Measurements from ENCODE around the gene STKLD1.

Gene STKLD1

DNA sequence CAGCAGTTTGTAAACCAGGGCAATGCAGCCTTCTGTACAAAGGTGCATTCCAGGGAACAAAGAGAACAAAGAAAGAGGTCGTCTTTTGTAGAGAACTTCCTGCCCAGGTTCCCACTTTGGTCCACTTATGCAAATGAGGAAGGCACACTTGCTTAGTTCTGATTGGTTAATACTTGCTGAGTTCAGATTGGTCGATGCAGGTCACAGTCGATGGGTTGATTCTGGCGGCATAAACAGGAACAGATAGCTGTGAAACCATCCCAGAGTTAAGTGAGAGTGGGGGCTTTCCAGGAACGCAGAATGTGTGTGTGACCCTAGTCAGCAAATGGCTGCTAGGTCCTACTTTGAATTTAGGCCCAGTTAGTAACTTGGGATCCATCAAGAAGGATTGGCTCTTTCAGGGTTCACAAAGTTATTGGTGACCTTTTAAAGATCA is 44.2 kb downstream of the STKLD1 start:
- DNase-seq, result peak; percentile 36 to 55

DNA sequence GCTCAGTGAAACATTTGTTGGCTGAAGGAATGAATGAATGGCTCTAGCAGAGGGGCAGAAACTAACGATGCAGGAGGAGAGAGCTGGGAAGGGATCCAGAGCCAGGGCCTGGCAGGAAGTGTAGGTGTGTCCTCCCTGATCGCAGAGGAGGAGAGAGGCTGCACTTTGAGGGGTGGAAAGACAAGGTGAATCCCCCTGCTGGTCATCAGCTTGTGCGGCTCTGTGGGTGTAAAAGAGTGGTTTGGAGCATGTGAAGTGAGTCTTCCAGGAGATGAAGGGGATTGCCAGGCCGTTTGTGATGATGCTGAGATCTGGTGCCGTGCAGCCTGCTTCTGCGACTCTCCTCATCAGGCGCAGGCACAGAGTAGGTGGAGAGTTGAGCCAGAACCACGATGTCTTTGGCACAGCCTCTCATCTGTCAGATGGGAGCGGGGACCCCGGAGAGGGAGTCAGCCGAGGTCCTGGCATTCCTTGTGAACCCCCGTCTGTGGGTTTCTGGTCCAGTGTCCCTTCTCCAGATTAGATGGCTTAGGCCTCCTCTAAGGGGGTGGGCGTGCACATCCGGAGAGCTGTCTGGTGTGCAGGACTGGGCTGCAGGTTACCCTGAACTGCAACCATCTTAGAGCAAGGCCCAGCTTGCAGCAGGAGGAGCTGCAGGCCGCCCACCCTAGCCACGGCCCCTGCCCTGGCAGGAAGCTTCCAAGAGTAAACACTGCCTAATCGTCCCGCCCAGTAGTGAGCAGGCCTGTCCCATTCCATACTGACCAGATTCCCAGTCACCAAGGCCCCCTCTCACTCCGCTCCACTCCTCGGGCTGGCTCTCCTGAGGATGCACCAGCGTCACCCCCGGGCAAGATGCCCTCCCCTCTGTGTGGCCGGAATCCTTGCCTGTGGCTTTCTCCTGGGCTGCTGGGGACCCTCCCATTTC is 45.7 kb downstream of the STKLD1 start, which contains the start of gene ADAMTS13:
TSS of gene ADAMTS13 (plus strand) at position 753 of the 928 bp plus-strand sequence. CDS start at position 830, 77 bp downstream.
- peak in 1 of 2 donors; percentile 29 for DNase-seq

DNA sequence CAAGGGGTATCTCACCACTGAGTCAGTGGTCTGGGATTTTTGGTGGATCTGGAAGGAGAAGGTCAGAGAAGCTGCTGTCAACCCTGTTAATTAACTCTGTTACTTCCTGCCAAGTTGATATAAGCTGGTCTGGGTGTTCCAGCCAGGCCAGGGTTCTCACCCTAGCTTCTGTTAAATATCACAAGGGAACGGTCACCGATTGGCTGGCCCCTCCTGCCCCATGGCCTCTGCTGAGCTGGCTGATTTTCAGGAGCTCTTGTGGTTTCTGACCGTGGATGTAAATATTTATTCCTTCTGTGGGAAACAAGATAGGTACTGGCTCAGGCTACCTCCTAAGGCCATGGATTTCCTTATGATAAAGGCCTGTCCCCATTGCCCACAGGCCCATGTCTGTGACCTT is 47.0 kb downstream of the STKLD1 start:
- no peak for DNase-seq

DNA sequence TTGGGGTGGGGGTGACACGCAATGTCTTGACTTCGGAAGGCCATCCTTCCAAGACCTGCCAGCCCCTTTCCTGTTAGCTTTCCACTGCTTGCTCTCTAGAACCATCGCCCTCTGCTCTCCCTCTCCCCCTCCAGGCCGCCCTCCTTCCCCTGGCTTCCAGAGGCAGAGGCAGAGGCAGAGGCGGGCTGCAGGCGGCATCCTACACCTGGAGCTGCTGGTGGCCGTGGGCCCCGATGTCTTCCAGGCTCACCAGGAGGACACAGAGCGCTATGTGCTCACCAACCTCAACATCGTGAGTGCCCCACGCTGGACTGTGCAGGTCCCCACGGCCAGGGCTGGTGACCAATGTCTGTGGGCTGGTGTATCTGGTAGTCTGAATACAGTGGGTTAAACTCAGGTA is 48.0 kb downstream of the STKLD1 start:
- no peak for DNase-seq

DNA sequence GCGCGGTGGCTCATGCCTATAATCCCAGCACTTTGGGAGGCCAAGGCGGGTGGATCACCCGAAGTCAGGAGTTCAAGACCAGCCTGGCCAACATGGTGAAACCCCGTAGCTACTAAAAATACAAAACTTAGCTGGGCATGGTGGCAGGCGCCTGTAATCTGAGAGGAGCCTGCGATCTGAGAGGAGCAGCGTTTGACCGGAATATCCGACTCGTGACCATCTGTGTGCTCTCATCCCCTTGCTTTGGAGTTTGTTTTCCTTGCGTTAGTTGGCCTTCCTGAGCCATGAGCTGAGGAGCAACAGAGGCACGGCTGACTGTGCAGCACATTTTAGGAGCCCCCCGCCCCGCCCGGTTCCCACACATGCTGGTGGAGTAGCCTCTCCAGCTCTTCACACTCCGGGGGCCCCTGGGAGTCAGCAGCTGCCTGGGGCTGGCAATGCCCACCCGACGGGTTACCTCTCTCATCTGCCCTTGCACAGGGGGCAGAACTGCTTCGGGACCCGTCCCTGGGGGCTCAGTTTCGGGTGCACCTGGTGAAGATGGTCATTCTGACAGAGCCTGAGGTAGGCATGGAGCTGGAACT is 49.0 kb downstream of the STKLD1 start:
- DNase-seq, result no peak

DNA sequence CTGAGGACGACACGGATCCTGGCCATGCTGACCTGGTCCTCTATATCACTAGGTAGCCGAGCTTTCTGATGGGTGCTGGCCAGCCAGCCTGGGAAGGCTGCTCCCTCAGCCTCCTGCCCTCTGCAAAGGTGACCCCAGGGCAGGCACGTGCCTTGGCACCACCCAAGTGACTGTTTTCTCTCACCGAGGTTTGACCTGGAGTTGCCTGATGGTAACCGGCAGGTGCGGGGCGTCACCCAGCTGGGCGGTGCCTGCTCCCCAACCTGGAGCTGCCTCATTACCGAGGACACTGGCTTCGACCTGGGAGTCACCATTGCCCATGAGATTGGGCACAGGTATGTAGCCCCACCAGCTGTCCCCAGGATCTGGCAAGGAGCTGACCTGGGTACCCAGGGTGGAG is 49.8 kb downstream of the STKLD1 start:
- no peak for DNase-seq

DNA sequence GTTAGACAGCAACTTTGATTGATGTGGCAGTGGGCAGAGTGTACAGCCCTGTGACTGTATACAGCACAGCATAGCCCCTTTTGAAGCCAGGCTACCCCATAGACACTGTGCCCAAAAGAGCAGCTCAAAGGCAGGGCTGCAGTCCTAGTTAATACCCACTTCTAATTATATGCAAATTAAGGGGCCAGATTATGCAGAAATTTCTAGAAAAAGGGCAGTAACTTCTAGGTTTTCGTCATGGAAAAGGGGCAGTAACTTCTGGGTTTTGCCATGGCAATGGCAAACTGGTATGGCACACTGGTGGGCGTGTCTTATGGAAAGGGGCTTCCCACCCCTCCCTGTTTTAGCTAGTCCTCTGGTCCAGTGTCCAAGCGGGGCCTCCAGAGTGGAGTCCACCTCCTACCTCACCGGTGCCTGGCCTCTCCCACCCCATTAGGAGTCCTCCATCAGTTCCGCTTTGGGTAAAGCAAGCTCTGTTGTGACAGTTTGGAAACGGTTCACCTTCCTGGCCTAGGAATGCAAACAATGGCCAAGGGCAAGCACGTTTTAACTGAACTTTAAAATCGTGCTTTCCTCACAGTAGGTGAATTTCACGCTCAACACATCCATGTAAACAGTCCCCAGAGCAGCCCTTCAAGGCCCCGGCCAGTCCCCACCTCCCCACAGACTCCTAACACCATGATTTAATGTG is 51.6 kb downstream of the STKLD1 start:
- no peak for DNase-seq

DNA sequence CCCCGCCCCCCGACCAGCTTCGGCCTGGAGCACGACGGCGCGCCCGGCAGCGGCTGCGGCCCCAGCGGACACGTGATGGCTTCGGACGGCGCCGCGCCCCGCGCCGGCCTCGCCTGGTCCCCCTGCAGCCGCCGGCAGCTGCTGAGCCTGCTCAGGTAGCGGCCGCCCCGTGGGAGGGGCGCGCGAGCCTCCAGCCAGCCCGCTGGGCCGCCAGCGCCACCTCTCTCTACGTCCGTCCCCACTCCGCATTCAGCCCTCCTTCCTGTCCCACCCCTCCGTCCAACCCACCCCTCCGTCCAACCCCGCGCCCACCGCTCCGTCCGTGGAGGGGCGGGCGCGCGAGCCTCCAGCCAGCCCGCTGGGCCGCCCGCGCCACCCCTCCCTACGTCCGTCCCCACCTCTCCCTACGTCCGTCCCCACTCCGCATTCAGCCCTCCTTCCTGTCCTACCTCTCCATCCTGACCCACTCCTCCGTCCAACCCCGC is 52.5 kb downstream of the STKLD1 start:
- DNase-seq, result no peak

DNA sequence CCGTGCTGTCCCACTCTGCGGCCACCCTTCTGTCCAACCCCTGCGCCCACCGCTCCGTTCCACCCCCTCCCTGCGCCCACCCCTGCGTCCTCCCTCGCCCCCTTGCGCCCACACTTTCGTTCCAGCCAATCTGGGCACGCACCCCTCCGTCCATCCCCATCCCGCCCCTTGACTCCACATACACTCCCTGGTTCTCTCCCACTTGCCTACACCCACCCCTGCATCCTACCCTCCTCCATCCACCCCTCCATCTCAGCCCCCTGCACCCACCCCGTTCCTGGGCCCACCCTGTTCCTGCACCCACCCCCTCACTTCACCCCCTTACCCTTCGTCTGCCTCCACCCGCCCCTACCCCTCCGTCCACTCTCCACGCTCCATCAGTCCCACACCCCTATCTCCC is 53.0 kb downstream of the STKLD1 start:
- no peak for DNase-seq

DNA sequence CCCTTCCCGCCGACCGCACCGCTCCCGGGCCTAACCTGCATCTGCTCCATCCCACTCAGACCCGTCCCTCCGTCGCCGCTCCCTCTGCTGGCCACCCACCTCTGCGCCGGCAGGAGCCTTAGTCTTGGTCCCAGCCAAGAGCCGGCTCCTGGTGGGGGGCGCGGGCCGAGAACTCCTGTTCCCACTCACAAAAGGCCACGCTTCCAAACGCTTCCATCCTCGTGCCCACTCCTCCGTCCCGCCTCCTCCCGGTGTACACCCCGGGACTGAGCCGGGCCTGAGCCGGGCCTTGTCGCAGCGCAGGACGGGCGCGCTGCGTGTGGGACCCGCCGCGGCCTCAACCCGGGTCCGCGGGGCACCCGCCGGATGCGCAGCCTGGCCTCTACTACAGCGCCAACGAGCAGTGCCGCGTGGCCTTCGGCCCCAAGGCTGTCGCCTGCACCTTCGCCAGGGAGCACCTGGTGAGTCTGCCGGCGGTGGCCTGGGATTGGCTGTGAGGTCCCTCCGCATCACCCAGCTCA is 53.5 kb downstream of the STKLD1 start:
- no peak for DNase-seq

DNA sequence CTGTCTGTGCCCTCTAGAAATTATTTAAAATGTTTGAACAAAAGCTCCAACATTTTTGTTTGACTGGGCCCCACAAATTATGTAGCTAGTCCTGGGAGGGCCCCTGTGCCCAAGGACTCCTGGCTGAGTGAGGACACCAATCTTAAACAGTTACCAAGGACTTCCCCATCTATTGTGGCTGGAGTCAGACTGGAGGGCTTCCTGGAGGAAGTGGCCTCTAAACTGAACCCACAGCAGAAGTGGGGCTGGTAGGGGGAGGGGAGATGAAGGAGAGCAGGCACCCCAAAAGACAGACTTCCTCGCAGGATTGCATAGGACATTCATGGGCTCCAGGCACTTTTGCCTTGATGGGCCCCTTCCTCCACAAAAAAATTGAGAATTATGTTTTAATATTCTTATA is 54.1 kb downstream of the STKLD1 start:
- no peak for DNase-seq

DNA sequence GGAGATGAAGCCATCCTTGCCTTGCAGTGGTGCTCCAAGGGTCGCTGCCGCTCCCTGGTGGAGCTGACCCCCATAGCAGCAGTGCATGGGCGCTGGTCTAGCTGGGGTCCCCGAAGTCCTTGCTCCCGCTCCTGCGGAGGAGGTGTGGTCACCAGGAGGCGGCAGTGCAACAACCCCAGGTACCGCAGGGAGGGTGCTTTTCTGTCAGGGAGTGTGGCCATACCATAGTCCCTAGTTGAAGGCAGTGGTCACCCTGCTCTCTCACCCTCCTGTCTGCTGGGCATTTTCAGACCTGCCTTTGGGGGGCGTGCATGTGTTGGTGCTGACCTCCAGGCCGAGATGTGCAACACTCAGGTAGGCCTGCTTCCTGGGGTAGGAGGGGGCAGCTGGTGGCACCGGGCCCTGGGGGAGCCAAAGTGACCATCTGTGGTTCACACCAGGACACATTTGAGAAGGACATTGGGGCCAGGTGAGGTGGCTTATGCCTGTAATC is 57.2 kb downstream of the STKLD1 start:
- no peak for DNase-seq

DNA sequence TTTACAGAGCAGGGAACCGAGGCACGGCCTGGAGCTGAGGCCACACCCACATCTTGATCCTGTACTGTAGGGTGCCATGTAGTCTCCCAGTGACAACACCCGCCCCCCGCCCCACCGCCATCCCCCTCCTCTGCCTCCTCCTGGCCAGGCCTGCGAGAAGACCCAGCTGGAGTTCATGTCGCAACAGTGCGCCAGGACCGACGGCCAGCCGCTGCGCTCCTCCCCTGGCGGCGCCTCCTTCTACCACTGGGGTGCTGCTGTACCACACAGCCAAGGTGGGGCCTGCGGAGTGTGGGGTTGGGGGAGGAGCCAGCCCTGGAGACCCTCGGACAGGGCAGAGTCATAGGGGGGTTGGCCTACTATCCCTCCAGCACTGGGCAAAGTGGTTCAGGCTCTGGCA is 60.5 kb downstream of the STKLD1 start:
- DNase-seq, result no peak

DNA sequence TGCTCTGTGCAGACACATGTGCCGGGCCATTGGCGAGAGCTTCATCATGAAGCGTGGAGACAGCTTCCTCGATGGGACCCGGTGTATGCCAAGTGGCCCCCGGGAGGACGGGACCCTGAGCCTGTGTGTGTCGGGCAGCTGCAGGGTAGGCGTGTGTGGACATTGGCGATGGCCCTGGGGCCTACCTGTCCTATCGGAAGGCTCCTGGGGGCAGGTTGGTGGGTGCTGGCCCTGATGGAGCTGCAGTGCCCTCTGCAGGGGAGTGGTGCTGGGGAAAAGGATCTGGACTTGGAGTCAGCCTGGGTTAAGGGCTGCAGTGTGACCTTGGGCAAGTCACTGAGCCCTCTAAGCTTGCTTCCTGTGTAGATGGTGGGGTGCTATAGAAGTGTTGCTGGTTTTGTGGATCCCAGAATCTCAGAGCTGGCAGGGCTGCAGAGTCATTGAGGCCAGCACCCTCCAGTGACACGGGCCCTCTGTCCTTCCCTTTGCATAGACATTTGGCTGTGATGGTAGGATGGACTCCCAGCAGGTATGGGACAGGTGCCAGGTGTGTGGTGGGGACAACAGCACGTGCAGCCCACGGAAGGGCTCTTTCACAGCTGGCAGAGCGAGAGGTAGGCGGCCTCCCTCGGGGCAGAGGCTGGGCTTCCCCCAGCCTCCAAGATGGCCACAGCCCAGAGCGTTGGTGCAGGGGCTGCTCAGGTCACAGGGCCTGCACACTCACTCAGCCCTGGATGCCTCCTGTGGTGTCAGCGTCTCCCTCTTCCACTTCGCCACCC is 61.8 kb downstream of the STKLD1 start:
- no peak for DNase-seq

DNA sequence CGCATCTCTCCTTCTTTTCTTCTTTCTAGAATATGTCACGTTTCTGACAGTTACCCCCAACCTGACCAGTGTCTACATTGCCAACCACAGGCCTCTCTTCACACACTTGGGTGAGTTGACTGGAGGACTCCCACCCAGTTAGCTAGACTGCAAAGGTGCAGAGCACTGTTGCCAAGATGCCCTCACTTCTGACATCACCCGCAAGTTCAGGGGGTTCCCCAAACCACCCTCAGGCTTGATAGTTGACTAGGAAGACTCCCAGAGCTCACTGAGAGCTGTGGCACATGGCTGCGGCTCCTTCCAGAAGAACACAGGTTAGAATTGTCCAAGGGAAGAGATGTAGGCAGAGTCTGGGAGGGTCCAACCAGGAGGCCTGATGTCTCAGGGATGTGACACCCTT is 63.2 kb downstream of the STKLD1 start:
- no peak for DNase-seq

DNA sequence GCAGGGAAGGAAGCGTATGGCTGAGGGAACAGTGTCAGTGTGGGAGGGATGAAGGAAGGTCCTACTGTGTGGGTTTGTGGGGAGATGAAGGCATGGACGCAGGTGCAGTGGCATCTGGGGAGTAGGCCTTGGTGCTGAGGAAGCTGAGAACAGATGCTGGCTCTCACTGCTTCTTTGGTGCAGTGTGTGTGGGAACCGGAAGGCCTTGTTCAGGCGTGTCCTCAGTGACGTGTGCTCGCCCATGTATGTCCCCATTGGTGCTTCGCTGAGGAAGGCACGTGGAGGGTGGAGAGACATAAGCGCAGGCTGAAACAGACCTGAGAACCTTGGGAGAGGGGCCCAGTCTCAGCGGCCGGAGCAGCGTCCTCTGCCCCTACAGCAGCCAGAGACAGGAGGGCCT is 64.7 kb downstream of the STKLD1 start:
- peak in 1 of 2 donors; percentile 63 for DNase-seq

DNA sequence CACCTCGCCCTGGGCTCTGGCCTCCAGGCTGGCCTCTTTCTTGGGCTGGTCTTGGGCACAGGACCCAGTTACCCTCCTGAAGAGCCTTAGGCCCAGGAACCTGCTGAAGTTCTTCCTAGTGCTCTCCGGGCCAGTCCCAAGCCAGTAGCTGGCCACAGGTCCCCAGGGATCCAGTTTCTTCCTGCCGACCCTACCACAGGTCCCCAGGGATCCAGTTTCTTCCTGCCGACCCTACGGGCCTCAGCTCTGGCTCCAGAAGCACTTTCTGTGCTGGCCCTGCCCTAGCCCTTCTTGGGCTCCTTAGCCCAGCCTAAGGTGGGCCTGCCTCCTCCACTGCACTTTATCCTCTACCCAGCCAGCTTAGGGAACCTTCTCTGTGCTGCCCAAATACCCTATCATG is 65.4 kb downstream of the STKLD1 start:
- DNase-seq, result no peak

DNA sequence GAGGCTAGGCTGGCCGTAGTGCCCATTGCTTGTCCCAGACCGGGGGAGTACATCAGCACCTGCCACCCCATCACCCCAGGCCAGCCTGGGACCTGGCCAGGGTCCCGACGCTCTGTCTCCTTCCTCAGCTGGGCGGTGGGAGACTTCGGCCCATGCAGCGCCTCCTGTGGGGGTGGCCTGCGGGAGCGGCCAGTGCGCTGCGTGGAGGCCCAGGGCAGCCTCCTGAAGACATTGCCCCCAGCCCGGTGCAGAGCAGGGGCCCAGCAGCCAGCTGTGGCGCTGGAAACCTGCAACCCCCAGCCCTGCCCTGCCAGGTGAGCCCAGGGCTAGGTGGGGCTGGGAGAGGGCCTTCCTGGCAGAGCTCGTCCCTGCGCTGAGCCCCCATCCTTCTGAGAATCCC is 67.1 kb downstream of the STKLD1 start:
- DNase-seq, result no peak

DNA sequence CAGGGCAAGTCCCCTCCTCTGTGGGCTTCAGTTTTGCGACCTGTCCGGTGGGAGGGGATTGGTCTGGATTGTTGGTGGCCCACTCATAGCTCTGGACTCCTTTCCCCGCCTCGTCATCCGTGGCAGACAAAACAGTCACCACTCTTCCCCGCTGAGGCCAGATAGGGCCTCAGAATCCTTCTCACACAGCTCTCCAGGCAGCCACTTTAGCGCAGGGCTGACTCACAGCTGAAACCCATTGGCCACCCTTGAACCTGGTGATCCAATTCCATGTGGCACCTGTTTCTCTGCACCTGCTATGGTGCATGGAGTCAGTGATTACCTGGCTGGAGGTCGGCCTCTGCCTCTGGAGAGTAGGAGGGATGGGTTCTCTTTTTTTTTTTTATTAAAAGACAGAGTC is 67.8 kb downstream of the STKLD1 start:
- DNase-seq, result no peak

DNA sequence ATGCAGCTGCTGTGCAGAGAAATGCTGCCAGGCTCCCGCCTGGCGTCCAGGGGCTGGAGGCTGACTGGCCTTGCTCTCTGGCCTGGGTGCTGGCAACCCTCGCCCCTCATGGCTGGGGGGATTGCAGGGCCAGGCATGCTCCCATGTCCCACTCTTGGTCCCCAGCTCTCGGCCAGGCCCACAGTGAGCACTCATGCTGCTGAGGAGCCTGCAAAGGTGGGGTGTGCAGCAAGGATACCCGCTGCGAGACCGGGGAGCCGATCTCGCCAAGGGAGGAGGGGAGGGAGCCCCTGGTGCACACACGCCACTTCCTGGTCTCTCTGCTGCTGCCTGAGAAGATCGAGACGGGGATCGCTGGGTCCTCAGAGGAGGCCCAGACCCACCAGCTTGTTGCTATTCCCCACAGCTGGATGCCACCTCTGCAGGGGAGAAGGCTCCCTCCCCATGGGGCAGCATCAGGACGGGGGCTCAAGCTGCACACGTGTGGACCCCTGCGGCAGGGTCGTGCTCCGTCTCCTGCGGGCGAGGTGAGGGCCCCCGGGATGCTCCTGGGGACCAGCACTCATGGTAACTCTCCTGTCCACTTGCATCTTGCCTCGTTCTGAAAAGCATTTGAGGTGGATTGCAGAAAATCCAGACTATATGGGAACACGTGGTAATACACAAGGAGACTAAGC is 69.3 kb downstream of the STKLD1 start:
- DNase-seq, result no peak

DNA sequence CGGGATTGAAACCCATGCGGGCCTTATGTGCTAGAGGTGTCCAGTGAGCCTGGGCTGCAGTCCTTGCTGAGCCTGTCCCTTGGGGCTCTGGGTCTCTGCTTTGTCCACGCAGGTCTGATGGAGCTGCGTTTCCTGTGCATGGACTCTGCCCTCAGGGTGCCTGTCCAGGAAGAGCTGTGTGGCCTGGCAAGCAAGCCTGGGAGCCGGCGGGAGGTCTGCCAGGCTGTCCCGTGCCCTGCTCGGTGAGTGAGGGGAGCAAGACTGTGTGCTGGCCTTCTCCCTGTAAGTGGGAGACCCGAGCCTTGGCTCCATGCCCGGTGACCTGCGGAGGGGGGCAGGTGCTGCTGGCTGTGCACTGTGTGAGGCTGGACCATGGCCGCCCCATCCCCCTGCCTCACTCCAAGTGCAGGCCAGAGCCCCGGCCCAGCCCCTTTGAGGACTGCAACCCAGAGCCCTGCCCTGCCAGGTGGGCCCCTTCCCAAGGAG is 72.4 kb downstream of the STKLD1 start:
- no peak for DNase-seq

DNA sequence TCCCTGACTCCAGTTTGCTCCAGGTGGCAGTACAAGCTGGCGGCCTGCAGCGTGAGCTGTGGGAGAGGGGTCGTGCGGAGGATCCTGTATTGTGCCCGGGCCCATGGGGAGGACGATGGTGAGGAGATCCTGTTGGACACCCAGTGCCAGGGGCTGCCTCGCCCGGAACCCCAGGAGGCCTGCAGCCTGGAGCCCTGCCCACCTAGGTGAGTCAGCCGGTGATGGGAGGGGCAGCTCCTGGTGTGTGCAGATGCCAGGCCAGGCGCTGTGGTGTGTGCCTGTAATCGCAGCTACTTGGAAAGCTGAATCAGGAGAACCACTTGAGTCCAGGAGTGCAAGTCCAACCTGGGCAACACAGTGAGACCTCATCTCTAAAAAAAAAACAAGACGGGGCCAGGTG is 73.6 kb downstream of the STKLD1 start:
- DNase-seq, result no peak

All from CD4-positive, alpha-beta T cell treated with Interferon alpha-2 for 1 hour (primary cell).